Measurements from ENCODE around the gene SIT1. TPM values are rescaled to one million over a fixed set of nuclear protein-coding genes. Genes with fewer than 3 reads are reported as not detected.

SIT1 gene
- total RNA-seq, 3 donors from 2014 or later (not counting 1 experiment from before 2014, with no cell fraction given), result 1.2 to 1.4 TPM; not detected in 1

DNA sequence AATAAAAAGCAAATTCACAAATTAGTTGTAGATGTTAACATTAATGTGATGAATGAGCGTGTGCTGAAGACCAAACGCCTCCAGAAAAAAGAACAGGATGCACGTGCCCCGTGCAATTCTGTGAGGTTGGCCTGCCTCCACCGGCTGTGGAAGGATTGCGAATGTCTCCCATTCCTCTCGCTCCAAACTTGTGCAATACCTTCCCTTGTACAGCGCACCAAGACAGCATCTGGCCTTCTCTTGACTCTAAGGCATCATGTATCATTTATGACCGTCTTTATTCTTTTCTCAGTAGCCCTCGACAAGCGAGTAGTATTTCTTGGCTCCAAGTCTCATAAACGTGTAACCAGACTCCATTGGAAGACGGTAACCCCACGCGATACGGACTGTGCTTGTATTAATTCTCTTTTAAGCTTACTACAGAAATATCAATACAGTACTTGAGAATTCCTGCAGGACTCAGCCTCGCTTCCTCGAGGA is 47.2 kb downstream of the SIT1 start:
- Histone ChIP-seq H3K9me3 (ENCODE audit: control insufficient read depth, insufficient read depth, low read length) (no peaks in the 10 kb centered on the region), H3K27ac (ENCODE audit: low read length) (peak overlapping the region; percentile 69), H3K36me3 (ENCODE audit: control insufficient read depth, insufficient read depth, low read length) (peaks cover 19% of the 10 kb centered on the region), H3K27me3 (ENCODE audit: control insufficient read depth, insufficient read depth, low read length) (no peaks in the 10 kb centered on the region), H3K4me3 (ENCODE audit: low read length) (peak overlapping the region; percentile 31), H3K4me1 (ENCODE audit: control insufficient read depth, insufficient read depth, low read length) (peaks cover 37% of the 10 kb centered on the region)
- TF ChIP-seq, protein P1, sequence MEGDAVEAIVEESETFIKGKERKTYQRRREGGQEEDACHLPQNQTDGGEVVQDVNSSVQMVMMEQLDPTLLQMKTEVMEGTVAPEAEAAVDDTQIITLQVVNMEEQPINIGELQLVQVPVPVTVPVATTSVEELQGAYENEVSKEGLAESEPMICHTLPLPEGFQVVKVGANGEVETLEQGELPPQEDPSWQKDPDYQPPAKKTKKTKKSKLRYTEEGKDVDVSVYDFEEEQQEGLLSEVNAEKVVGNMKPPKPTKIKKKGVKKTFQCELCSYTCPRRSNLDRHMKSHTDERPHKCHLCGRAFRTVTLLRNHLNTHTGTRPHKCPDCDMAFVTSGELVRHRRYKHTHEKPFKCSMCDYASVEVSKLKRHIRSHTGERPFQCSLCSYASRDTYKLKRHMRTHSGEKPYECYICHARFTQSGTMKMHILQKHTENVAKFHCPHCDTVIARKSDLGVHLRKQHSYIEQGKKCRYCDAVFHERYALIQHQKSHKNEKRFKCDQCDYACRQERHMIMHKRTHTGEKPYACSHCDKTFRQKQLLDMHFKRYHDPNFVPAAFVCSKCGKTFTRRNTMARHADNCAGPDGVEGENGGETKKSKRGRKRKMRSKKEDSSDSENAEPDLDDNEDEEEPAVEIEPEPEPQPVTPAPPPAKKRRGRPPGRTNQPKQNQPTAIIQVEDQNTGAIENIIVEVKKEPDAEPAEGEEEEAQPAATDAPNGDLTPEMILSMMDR (IDR thresholded peaks at IDR 0.05), result no peak
- H3K27ac Mint-ChIP-seq, result peak overlapping the region; percentile 96 to 98
- DNase-seq (peak in 1 of 2 donors; percentile 57), ATAC-seq (no peak)
- no peaks in the 10 kb centered on the region for H3K36me3 Mint-ChIP-seq
- H3K9me3 Mint-ChIP-seq, result no peaks in the 10 kb centered on the region
- intact Hi-C loops (cut with micrococcal nuclease), result loop anchor here (5.0 kb wide), 3 partner anchors 144 to 279 kb away; partner anchors contain the start of genes FAM221B, GBA2, RGP1 and TMEM8B
- H3K4me1 Mint-ChIP-seq, result peaks cover 22 to 37% of the 10 kb centered on the region in 2 donors
- H3K4me3 Mint-ChIP-seq, result peak overlapping the region; percentile 98
- H3K27me3 Mint-ChIP-seq (ENCODE audit: low read depth in 2 of 2), result no peaks in the 10 kb centered on the region
- 8% methylated on average over 18 of the region's 18 CpGs for WGBS (ENCODE audit: insufficient coverage)

DNA sequence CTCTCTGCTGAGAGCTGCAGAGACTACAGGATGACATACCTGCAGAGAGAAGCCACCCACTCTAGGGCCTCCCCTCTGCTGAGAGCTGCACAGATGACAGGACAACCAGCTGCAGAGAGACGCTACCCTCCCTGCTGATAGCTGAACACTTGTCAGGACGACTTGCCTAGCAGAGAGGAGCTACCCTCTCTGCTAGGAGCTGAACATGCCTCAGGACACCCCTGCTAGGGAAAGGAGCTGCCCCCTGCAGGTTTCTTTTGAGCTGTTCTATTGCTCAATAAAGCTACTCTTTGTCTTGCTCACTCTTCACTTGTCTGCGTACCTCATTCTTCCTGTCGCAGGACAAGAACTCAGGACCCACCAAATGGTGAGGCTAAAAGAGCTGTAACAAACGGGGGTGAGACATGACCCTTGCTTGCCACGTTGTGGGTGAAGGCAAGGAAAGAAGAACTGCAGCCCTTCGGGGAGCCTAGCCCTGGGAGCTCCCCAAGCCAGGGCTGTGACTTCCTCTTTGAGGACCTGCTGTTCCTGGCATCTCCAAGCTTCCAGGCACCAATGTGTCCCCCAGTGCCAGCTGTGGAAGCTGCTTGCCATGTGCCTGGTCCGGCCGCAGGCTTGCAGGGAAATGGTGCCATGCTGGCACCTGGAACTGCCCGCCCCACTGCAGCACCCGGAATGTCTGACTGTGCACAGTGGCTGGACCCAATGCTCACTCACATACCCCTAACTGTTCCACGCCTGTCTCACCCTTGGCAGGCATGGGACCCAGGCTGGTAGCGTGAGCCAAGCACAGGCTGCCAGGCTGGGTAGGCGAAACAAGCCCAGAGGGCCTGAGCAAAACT is 50.7 kb downstream of the SIT1 start:
- no peak overlapping the region for H3K27ac ChIP-seq (ENCODE audit: low read length)
- Mint-ChIP-seq H3K36me3 (no peaks in the 10 kb centered on the region), H3K4me1 (peaks cover 16 to 17% of the 10 kb centered on the region in 2 donors), H3K4me3 (no peak overlapping the region), H3K27me3 (ENCODE audit: low read depth in 2 of 2) (no peaks in the 10 kb centered on the region), H3K9me3 (no peaks in the 10 kb centered on the region), H3K27ac (no peak overlapping the region)
- H3K4me1 ChIP-seq (ENCODE audit: control insufficient read depth, insufficient read depth, low read length), result peaks cover 17% of the 10 kb centered on the region
- DNase-seq, result no peak
- intact Hi-C loops (cut with micrococcal nuclease), result loop anchor here (5.0 kb wide), 3 partner anchors 147 to 282 kb away; partner anchors contain the start of genes FAM221B, GBA2, RGP1 and TMEM8B
- no peaks in the 10 kb centered on the region for H3K9me3 ChIP-seq (ENCODE audit: control insufficient read depth, insufficient read depth, low read length)
- no peaks in the 10 kb centered on the region for H3K36me3 ChIP-seq (ENCODE audit: control insufficient read depth, insufficient read depth, low read length)
- no peak overlapping the region for H3K4me3 ChIP-seq (ENCODE audit: low read length)
- ATAC-seq, result no peak
- H3K27me3 ChIP-seq (ENCODE audit: control insufficient read depth, insufficient read depth, low read length), result no peaks in the 10 kb centered on the region
- 84% methylated on average over 14 of the region's 14 CpGs for WGBS (ENCODE audit: insufficient coverage)
- TF ChIP-seq, protein P1 (IDR thresholded peaks at IDR 0.05), result no peak

Other genes with a start within 250 kb of the SIT1 start
- 1 to 10 TPM; 2.0 to 7.9 (median 2.5) TPM for gene RUSC2, start 160.8 kb downstream of the SIT1 start, total RNA-seq
- 10 to 100 TPM; 40.7 to 72.5 (median 47.5) TPM for gene TESK1, start 45.7 kb downstream of the SIT1 start, total RNA-seq
- gene CD72, start 32.5 kb downstream of the SIT1 start, total RNA-seq, result 10 to 100 TPM; 27.0 to 48.1 (median 32.3) TPM
- 1,000 to 10,000 TPM; 5,042 to 6,602 (median 5,874) TPM for gene RMRP, start 7.1 kb upstream of the SIT1 start, total RNA-seq
- 10 to 100 TPM; 30.9 to 37.9 (median 36.8) TPM for gene CCDC107, start 7.4 kb upstream of the SIT1 start, total RNA-seq
- 1 to 10 TPM; 1.3 to 3.2 (median 1.5) TPM for gene ARHGEF39, start 14.3 kb upstream of the SIT1 start, total RNA-seq
- not detected for gene CA9, start 23.0 kb upstream of the SIT1 start, total RNA-seq
- gene TPM2, start 39.0 kb upstream of the SIT1 start, total RNA-seq, result 10 to 100 TPM; 20.9 to 23.8 (median 22.9) TPM
- 100 to 1,000 TPM; 509 to 552 (median 528) TPM for gene TLN1, start 81.3 kb upstream of the SIT1 start, total RNA-seq
- 10 to 100 TPM; 15.7 to 19.7 (median 18.8) TPM for gene CREB3, start 81.7 kb upstream of the SIT1 start, total RNA-seq
- gene GBA2, start 98.3 kb upstream of the SIT1 start, total RNA-seq, result 100 to 1,000 TPM in 2 of 3 donors, 10 to 100 TPM in 1; 76.4 to 118 (median 101) TPM
- gene RGP1, start 98.4 kb upstream of the SIT1 start, total RNA-seq, result 10 to 100 TPM; 22.3 to 26.4 (median 23.3) TPM
- gene MSMP, start 103.3 kb upstream of the SIT1 start, total RNA-seq, result not detected
- gene NPR2, start 140.7 kb upstream of the SIT1 start, total RNA-seq, result 1 to 10 TPM; 2.1 to 2.7 (median 2.4) TPM
- gene SPAG8, start 161.3 kb upstream of the SIT1 start, total RNA-seq, result 1 to 10 TPM; 2.0 to 2.4 (median 2.1) TPM
- 10 to 100 TPM; 25.8 to 27.5 (median 25.9) TPM for gene HINT2, start 164.1 kb upstream of the SIT1 start, total RNA-seq
- gene FAM221B, start 177.8 kb upstream of the SIT1 start, total RNA-seq, result not detected
- 1 to 10 TPM; 5.2 to 7.8 (median 5.4) TPM for gene TMEM8B, start 178.3 kb upstream of the SIT1 start, total RNA-seq
- not detected for gene OR13J1, start 219.5 kb upstream of the SIT1 start, total RNA-seq

Data from natural killer cell (primary cell).